ENCODE results near the gene STK17B. TPM values are rescaled to one million over a fixed set of nuclear protein-coding genes. Genes with fewer than 3 reads are reported as not detected.

The STK17B gene
- total RNA-seq, 2 donors from 2014 or later, result 7.9 to 16.9 TPM

- no peaks in the 10 kb centered on the region for H3K4me1 ChIP-seq
- H3K4me3 ChIP-seq, result no peak overlapping the region
- ATAC-seq (no peak), DNase-seq (peak in 1 of 4 donors; percentile 18)
- H3K27me3 ChIP-seq, result no peaks in the 10 kb centered on the region
- no peak overlapping the region for H3K27ac ChIP-seq
- WGBS, 2 donors, result 27 to 35% methylated on average over 2 of the region's 2 CpGs
- no peaks in the 10 kb centered on the region for H3K36me3 ChIP-seq (replicated peaks in 1 of 2; ENCODE audit: insufficient read depth in 1 of 2, low read depth in 2 of 2)
- H3K9me3 ChIP-seq, result no peaks in the 10 kb centered on the region
- intact Hi-C loops (cut with DNase I), result no loop called here
- TF ChIP-seq POLR2A (IDR thresholded peaks at IDR 0.05), result no peak
- no peak for TF ChIP-seq CTCF (IDR thresholded peaks at IDR 0.05)
Observed at GRCh38 chr2:196088203-196088602, 83.2 kb downstream of the STK17B start.

GRCh38 chr2:196086517-196087368, 84.6 kb downstream of the STK17B start:
- WGBS, 2 donors, result 60 to 67% methylated on average over 7 of the region's 7 CpGs
- Histone ChIP-seq H3K4me1 (no peaks in the 10 kb centered on the region), H3K27ac (no peak overlapping the region), H3K36me3 (replicated peaks in 1 of 2; ENCODE audit: insufficient read depth in 1 of 2, low read depth in 2 of 2) (no peaks in the 10 kb centered on the region), H3K27me3 (no peaks in the 10 kb centered on the region), H3K4me3 (no peak overlapping the region), H3K9me3 (no peaks in the 10 kb centered on the region)
- TF ChIP-seq CTCF (IDR thresholded peaks at IDR 0.05), result no peak
- no peak for TF ChIP-seq POLR2A (IDR thresholded peaks at IDR 0.05)
- DNase-seq (no peak), ATAC-seq (no peak)
- intact Hi-C loops (cut with DNase I), result no loop called here

GRCh38 chr2:196083601-196084000, 87.8 kb downstream of the STK17B start:
- no peak overlapping the region for H3K27ac ChIP-seq
- H3K9me3 ChIP-seq, result no peaks in the 10 kb centered on the region
- peaks cover 15% of the 10 kb centered on the region for H3K4me1 ChIP-seq
- WGBS, 2 donors, result 79 to 85% methylated on average over 5 of the region's 5 CpGs
- no peaks in the 10 kb centered on the region for H3K27me3 ChIP-seq
- DNase-seq (no peak), ATAC-seq (no peak)
- H3K4me3 ChIP-seq, result no peak overlapping the region
- H3K36me3 ChIP-seq (replicated peaks in 1 of 2; ENCODE audit: insufficient read depth in 1 of 2, low read depth in 2 of 2), result no peaks in the 10 kb centered on the region
- intact Hi-C loops (cut with DNase I), result loop anchor here (5.0 kb wide), 1 partner anchor 254 kb away; no protein-coding TSS in a partner anchor
- TF ChIP-seq CTCF (IDR thresholded peaks at IDR 0.05) (no peak), POLR2A (IDR thresholded peaks at IDR 0.05) (no peak)

Other genes starting within 250 kb of the STK17B start
- gene DNAH7, start 102.7 kb downstream of the STK17B start, total RNA-seq, result 10 to 100 TPM in 1 of 2 donors, 1 to 10 TPM in 1; 7.8 to 11.2 TPM